HCT116 (cell line): ENCODE results near the gene COBL. TPM values are rescaled to one million over a fixed set of nuclear protein-coding genes. Genes with fewer than 3 reads are reported as not detected.

Experiments
- ATAC-seq: fragments of 200-7000 bp; cut with Tn5 transposase; 2 replicates; pipeline ENCODE4 v1.9.1; 2020; ENCODE audit warnings: mild to moderate bottlenecking, moderate library complexity
- BruUV-seq: library from RNA; stranded (reverse); fragments of 400-500 nt; replicated peaks from 2 replicates; lab custom pipeline; 2021; lab: Mats Ljungman, UMichigan
- CTCF ChIA-PET: fragments of 300-600 bp; sonication (Branson Sonifier 250); formaldehyde crosslinking; loops from one replicate; lab custom pipeline; 2021; ENCODE audit warnings: antibody characterized with exemption; lab: Charles Lee
- POLR2A ChIA-PET: fragments of 300-600, 350-600 bp; sonication (Branson Sonifier 250); formaldehyde crosslinking; loops from one replicate; lab custom pipeline; 2021; ENCODE audit warnings: antibody characterized with exemption; lab: Charles Lee
- RAD21 ChIA-PET, 2 experiments: fragments of 300-600 bp; sonication (Branson Sonifier 250); formaldehyde crosslinking; loops; one replicate each; lab custom pipeline; 2023; ENCODE audit warnings: low total read pairs in 2 of 2; ENCODE audit not compliant: uncharacterized antibody in 2 of 2, unreplicated experiment in 2 of 2, low non-redundant PET in 1 of 2; lab: Charles Lee
- DNase-seq: peaks from one replicate; pipeline ENCODE4 v3.0.0-alpha.2; 2010; ENCODE audit warnings: low read depth, low spot score
- H2AFZ ChIP-seq: fragments of 200-600 bp; shearing (Covaris generic), sonication (generic); 2 replicates; pipeline ENCODE4 v1.6.1; 2017; ENCODE audit warnings: low read depth, mixed run types, mixed read lengths, antibody characterized with exemption, low read length; ENCODE audit not compliant: poor library complexity, severe bottlenecking
- H3K27ac ChIP-seq: 2 replicates; pipeline ENCODE4 v1.5.1; 2012; ENCODE audit warnings: low read depth, low read length
- H3K27me3 ChIP-seq: fragments of 200-600 bp; sonication (generic); 2 replicates; pipeline ENCODE4 v1.6.1; 2016; ENCODE audit warnings: mixed run types, low read length, mixed read lengths; ENCODE audit not compliant: insufficient read depth
- H3K36me3 ChIP-seq, 2 experiments: fragments of 200-500 bp in 1 of 2; fragments of 200-600 bp in 1 of 2; sonication (Bioruptor generic) in 1 of 2; sonication (generic) in 1 of 2; 2 replicates each; pipeline versions ENCODE4 v1.5.1 to v1.6.1; 2014 to 2016; ENCODE audit warnings: low read length in 2 of 2, inconsistent platforms in 1 of 2, mixed read lengths in 1 of 2, mixed run types in 1 of 2; ENCODE audit not compliant: insufficient read depth in 2 of 2, control insufficient read depth in 1 of 2
- H3K4me1 ChIP-seq, 2 experiments: fragments of 200-600 bp in 1 of 2; sonication (generic) in 1 of 2; 2 replicates each; pipeline versions ENCODE4 v1.5.1 to v1.6.1; 2012 to 2017; ENCODE audit warnings: low read length in 2 of 2, inconsistent platforms in 1 of 2, mild to moderate bottlenecking in 1 of 2, mixed read lengths in 1 of 2, mixed run types in 1 of 2, moderate library complexity in 1 of 2; ENCODE audit not compliant: insufficient read depth in 2 of 2, control insufficient read depth in 1 of 2
- H3K4me2 ChIP-seq: fragments of 200-600 bp; sonication (generic); 2 replicates; pipeline ENCODE4 v1.6.1; 2017; ENCODE audit warnings: mixed run types, low read length, mixed read lengths
- H3K4me3 ChIP-seq, 2 experiments: fragments of 200-600 bp in 1 of 2; sonication (generic) in 1 of 2; replicated peaks in 1 of 2; 2 replicates each; pipeline ENCODE4 v1.5.1; 2011 to 2016; ENCODE audit warnings: low read length in 2 of 2, control low read depth in 1 of 2, low read depth in 1 of 2, mild to moderate bottlenecking in 1 of 2, mixed read lengths in 1 of 2, mixed run types in 1 of 2
- H3K79me2 ChIP-seq: fragments of 200-600 bp; sonication (generic); 2 replicates; pipeline ENCODE4 v1.6.1; 2017; ENCODE audit warnings: mild to moderate bottlenecking, mixed run types, low read length, moderate library complexity, mixed read lengths; ENCODE audit not compliant: insufficient read depth
- H3K9ac ChIP-seq: fragments of 200-600 bp; sonication (generic); 2 replicates; pipeline ENCODE4 v1.6.1; 2016; ENCODE audit warnings: low read length, mixed read lengths
- H3K9me2 ChIP-seq: fragments of 200-600 bp; sonication (generic), shearing (Covaris generic); 2 replicates; pipeline ENCODE4 v1.6.1; 2017; ENCODE audit warnings: mixed run types, mild to moderate bottlenecking, moderate library complexity; ENCODE audit not compliant: insufficient read depth
- H3K9me3 ChIP-seq, 2 experiments: fragments of 200-500 bp in 1 of 2; fragments of 200-600 bp in 1 of 2; sonication (Bioruptor generic) in 1 of 2; sonication (generic) in 1 of 2; 2 replicates each; pipeline ENCODE4 v1.6.1; 2014 to 2017; ENCODE audit warnings: low read length in 2 of 2, mixed read lengths in 2 of 2, inconsistent platforms in 1 of 2, low read depth in 1 of 2, mild to moderate bottlenecking in 1 of 2, mixed run types in 1 of 2, moderate library complexity in 1 of 2; ENCODE audit not compliant: control insufficient read depth in 1 of 2, insufficient read depth in 1 of 2
- H4K20me1 ChIP-seq: fragments of 200-600 bp; sonication (generic), shearing (Covaris generic); 2 replicates; pipeline ENCODE4 v1.6.1; 2017; ENCODE audit warnings: mixed run types, mild to moderate bottlenecking, moderate library complexity; ENCODE audit not compliant: insufficient read depth
- EZH2phosphoT487 ChIP-seq: fragments of 200-600 bp; IDR thresholded peaks from 2 replicates; pipeline ENCODE4 v1.6.1; 2018; ENCODE audit warnings: antibody characterized with exemption, borderline replicate concordance
- JUND ChIP-seq: IDR thresholded peaks from 2 replicates; pipeline ENCODE4 v1.6.1; 2012
- MAX ChIP-seq: IDR thresholded peaks from 2 replicates; pipeline ENCODE4 v1.6.1; 2012
- RAD21 ChIP-seq: IDR thresholded peaks from 2 replicates; pipeline ENCODE4 v1.6.1; 2012; ENCODE audit warnings: low read depth, mild to moderate bottlenecking
- SIN3A ChIP-seq: IDR thresholded peaks from 2 replicates; pipeline ENCODE4 v1.6.1; 2012; ENCODE audit warnings: low read depth
- SP1 ChIP-seq: IDR thresholded peaks from 2 replicates; pipeline ENCODE4 v1.6.1; 2012; ENCODE audit warnings: low read depth
- SRF ChIP-seq: IDR thresholded peaks from 2 replicates; pipeline ENCODE4 v1.6.1; 2012; ENCODE audit warnings: low read depth
- intact Hi-C: fragments of 100-400 bp; cut with micrococcal nuclease; formaldehyde crosslinking; loops from 2 replicates; pipeline ENCODE4 v1.10.0; 2022
- total RNA-seq: library from RNA; stranded (reverse); gene quantifications from one replicate; pipeline ENCODE4 v1.2.1, GENCODE V29; 2021; ENCODE audit not compliant: unreplicated experiment
- TF ChIP-seq, protein P1 (sequence below): IDR thresholded peaks from 2 replicates; pipeline ENCODE4 v1.6.1; 2012
- TF ChIP-seq, protein P2 (sequence below): IDR thresholded peaks from 2 replicates; pipeline ENCODE4 v1.6.1; 2011; ENCODE audit warnings: mild to moderate bottlenecking, low read length, moderate library complexity; ENCODE audit not compliant: insufficient replicate concordance; ENCODE audit errors: extremely low read depth
- TF ChIP-seq, protein P3 (sequence below): IDR thresholded peaks from 2 replicates; pipeline ENCODE4 v1.6.1; 2012; ENCODE audit warnings: low read depth

The COBL gene
- total RNA-seq, 1 experiment from 2014 or later, result 19.3 TPM

DNA sequence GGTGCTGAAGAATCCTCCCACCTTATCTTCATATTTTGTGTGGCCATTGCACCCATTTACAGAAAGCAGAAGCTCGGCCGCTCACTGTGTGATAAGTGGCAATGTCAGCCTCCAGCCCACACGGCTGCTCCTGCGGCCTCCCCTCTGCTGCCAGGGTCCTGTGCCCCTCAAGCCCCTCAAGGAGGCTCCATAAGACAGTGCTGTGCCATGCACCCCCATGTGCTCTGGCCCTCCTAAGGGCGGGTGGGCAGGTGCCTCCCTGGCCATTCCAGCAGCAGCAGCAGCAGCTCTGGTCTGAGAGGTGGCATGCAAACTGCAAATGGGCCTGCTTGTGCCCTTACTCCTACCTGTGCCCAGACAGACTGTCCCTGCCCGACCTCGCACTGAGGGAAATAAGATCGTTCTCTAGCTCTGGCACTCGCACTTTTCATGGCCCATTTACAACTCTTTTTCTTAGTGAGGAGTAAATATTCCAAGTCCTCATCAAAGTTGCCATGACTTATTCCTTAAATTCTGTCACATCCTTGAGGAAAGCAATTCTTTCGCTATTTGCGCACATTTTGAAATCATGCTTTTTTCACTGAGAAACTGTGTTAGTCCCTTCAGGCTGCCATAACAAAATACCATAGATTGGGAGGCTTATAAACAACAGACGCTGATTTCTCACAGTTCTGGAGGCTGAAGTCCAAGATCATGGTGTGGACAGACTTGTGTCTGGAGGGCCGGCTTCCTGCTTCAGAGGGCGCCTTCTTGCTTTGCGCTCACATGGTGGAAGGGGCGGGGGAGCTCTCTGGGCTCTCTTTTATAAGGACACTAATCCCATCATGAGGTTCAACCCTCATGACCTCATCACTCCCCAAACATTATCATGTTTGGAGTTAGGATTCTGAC, 187.8 kb downstream of the COBL start:
- TF ChIP-seq RAD21 (no peak), SRF (no peak), MAX (no peak), SIN3A (no peak), JUND (no peak)
- TF ChIP-seq, protein P1, sequence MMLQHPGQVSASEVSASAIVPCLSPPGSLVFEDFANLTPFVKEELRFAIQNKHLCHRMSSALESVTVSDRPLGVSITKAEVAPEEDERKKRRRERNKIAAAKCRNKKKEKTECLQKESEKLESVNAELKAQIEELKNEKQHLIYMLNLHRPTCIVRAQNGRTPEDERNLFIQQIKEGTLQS, result no peak
- no peak overlapping the region for H3K27ac ChIP-seq
- no peak overlapping the region for H3K9ac ChIP-seq
- no peaks in the 10 kb centered on the region for H3K27me3 ChIP-seq
- intact Hi-C loops, result no loop called here
- POLR2A ChIA-PET, result no interaction called here
- H3K36me3 ChIP-seq, result no peaks in the 10 kb centered on the region
- no peak overlapping the region for H2AFZ ChIP-seq
- DNase-seq, result no peak
- no peaks in the 10 kb centered on the region for H3K9me2 ChIP-seq
- H3K79me2 ChIP-seq, result no peaks in the 10 kb centered on the region
- no peaks in the 10 kb centered on the region for H4K20me1 ChIP-seq
- CTCF ChIA-PET, result no interaction called here
- ATAC-seq, result no peak
- no peak overlapping the region for H3K4me3 ChIP-seq
- no TSS peak for BruUV-seq
- peaks cover 0 to 4% of the 10 kb centered on the region in 2 experiments; a peak in 1 of 4 replicates for H3K4me1 ChIP-seq
- no peaks in the 10 kb centered on the region; a peak in 1 of 4 replicates for H3K9me3 ChIP-seq
- RAD21 ChIA-PET, result no interaction called here
- H3K4me2 ChIP-seq, result no peak overlapping the region

- CTCF ChIA-PET, result no interaction called here
- intact Hi-C loops, result no loop called here
- Histone ChIP-seq H3K4me2 (no peak overlapping the region), H3K9me3 (no peaks in the 10 kb centered on the region), H3K4me1 (peaks cover 0 to 10% of the 10 kb centered on the region in 2 experiments; a peak in 2 of 4 replicates), H2AFZ (no peak overlapping the region), H3K79me2 (no peaks in the 10 kb centered on the region)
- RAD21 ChIA-PET, result no interaction called here
- POLR2A ChIA-PET, result no interaction called here
- ATAC-seq, result no peak
- no TSS peak for BruUV-seq
- TF ChIP-seq SP1 (no peak), EZH2phosphoT487 (no peak)
- TF ChIP-seq, protein P2, sequence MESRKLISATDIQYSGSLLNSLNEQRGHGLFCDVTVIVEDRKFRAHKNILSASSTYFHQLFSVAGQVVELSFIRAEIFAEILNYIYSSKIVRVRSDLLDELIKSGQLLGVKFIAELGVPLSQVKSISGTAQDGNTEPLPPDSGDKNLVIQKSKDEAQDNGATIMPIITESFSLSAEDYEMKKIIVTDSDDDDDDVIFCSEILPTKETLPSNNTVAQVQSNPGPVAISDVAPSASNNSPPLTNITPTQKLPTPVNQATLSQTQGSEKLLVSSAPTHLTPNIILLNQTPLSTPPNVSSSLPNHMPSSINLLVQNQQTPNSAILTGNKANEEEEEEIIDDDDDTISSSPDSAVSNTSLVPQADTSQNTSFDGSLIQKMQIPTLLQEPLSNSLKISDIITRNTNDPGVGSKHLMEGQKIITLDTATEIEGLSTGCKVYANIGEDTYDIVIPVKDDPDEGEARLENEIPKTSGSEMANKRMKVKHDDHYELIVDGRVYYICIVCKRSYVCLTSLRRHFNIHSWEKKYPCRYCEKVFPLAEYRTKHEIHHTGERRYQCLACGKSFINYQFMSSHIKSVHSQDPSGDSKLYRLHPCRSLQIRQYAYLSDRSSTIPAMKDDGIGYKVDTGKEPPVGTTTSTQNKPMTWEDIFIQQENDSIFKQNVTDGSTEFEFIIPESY, result no peak
- TF ChIP-seq, protein P3, sequence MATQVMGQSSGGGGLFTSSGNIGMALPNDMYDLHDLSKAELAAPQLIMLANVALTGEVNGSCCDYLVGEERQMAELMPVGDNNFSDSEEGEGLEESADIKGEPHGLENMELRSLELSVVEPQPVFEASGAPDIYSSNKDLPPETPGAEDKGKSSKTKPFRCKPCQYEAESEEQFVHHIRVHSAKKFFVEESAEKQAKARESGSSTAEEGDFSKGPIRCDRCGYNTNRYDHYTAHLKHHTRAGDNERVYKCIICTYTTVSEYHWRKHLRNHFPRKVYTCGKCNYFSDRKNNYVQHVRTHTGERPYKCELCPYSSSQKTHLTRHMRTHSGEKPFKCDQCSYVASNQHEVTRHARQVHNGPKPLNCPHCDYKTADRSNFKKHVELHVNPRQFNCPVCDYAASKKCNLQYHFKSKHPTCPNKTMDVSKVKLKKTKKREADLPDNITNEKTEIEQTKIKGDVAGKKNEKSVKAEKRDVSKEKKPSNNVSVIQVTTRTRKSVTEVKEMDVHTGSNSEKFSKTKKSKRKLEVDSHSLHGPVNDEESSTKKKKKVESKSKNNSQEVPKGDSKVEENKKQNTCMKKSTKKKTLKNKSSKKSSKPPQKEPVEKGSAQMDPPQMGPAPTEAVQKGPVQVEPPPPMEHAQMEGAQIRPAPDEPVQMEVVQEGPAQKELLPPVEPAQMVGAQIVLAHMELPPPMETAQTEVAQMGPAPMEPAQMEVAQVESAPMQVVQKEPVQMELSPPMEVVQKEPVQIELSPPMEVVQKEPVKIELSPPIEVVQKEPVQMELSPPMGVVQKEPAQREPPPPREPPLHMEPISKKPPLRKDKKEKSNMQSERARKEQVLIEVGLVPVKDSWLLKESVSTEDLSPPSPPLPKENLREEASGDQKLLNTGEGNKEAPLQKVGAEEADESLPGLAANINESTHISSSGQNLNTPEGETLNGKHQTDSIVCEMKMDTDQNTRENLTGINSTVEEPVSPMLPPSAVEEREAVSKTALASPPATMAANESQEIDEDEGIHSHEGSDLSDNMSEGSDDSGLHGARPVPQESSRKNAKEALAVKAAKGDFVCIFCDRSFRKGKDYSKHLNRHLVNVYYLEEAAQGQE, result no peak
- TF ChIP-seq, all 23 proteins: peak for 0
- Histone ChIP-seq H3K27ac (no peak overlapping the region), H3K4me3 (no peak overlapping the region), H3K36me3 (no peaks in the 10 kb centered on the region), H3K27me3 (no peaks in the 10 kb centered on the region), H3K9ac (no peak overlapping the region), H4K20me1 (no peaks in the 10 kb centered on the region), H3K9me2 (no peaks in the 10 kb centered on the region)
- no peak for DNase-seq
Measured at GRCh38 chr7:51127618-51127904, 189.0 kb downstream of the COBL start.
